NOMO-1 (cell line): ENCODE data around the gene CRYBA1.
"Not testable (repeated sequence)": the region's sequence is repeated elsewhere in the genome, so short reads cannot be mapped to it uniquely, and the experiment has no call there.

Experiments used
- DNase-seq, 2 experiments: peaks; one replicate each; lab custom pipeline; 2025; ENCODE audit not compliant: unreplicated experiment in 2 of 2; lab: John Stamatoyannopoulos, UW

CRYBA1 gene, protein sequence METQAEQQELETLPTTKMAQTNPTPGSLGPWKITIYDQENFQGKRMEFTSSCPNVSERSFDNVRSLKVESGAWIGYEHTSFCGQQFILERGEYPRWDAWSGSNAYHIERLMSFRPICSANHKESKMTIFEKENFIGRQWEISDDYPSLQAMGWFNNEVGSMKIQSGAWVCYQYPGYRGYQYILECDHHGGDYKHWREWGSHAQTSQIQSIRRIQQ

DNA sequence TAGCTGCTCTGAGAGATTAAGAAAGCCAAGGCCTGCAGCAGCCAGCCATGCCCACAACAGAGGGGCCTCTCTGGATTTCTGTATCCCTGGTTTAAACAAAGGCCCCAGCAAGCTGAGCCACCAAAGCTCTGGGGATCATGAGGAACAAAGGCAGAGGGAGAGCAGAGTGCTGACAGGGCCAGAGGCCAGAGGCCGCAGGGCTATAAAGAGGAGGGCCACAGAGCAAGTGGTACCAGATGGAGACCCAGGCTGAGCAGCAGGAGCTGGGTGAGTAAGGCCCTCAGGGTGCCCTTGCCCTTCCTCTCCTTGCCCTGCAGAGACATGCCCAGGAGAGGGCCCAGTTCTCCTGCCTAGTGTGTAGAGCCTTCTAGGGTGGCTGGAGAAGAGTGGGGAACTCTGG is at the start of gene CRYBA1:
CRYBA1 (plus strand) TSS at position 232 of the 400 bp plus-strand sequence; CDS start at position 237, 5 bp downstream.
- DNase-seq = no peak

DNA sequence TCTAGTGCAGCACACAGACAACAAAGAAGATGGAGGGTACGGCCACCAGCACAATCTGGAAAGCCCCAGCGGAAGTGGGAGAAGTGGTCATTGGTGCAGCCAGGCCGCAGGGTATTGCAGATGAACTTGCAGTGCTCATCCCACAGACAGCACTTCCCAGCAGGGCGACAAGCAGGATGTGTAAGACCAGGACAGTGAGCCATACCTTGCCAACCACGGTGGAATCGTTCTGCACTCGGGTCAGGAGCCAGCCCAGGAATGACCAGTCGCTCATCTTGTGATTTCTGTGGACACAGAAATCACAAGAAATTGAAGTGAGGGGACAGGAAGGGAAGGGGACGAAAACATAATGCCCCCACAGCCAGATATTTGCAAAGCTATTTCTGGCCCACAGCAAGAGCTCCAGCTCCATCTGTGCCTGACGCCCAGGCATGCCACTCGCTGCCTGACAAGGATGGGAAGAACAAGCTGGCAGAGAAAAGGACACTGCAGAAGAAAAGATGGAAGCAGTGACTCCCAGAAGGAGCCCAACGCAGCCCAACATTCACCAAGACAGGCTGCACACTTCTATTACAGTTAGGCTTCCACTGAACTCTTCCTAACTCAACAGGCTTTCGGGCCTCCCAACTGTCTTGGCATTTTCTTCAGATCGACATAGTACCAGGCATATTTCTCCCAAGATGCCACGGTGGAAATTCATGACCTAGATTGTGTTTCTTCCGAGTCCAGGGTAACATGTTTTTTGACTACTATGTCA is 49.0 kb upstream of the CRYBA1 start:
- DNase-seq = no peak

DNA sequence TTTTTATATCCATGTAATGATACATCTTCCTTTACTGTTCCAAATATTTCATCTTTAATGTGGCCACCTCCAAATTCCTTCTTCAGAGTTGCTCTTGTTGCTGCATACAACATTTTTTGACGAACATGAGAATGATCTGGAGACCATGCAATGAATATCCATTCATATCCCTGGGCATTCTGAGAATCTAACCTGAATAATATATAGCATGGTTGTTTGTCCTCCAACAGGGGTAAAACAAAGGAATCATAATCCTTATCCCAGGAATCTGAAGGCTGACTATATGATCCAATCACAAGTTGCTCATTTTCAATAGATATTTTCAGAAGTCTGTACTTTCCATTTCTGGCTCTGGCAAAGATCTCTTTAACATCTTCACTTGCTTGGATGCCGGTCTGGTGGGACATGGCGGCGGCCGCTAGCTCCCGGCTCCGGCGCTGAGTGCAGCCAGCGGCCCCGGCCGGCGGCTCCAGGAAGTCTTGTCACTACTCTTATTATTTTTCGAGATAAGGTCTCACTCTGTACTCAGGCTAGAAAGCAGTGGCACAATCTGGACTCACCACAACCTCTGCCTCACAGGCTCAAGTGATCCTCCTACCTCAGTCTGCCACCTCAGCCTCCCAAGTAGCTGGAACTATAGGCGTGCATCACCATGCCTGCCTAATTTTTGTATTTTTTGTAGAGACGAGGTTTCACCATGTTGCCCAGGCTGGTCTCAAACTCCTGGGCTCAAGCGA is 42.4 kb upstream of the CRYBA1 start:
- not testable (repeated sequence) for DNase-seq

DNA sequence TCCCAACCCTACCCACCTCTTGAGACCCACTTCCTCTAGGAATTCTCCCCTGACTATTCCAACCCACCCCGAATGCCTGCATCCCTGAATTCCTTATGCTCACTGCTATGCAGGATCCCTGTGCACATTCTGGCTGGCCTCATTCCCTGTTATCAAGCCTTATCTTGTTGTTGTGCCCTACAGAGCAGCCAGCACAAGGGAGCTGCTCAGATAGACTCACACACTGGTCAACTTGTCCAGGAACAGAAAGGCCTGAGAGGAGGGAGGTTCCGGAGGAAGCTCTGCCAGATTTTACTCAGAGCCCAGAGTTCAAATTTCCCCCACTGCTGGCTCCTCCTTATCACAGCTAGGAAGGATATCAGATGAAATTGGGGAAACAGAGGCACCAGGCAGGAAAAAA is 41.6 kb upstream of the CRYBA1 start:
- no peak for DNase-seq

DNA sequence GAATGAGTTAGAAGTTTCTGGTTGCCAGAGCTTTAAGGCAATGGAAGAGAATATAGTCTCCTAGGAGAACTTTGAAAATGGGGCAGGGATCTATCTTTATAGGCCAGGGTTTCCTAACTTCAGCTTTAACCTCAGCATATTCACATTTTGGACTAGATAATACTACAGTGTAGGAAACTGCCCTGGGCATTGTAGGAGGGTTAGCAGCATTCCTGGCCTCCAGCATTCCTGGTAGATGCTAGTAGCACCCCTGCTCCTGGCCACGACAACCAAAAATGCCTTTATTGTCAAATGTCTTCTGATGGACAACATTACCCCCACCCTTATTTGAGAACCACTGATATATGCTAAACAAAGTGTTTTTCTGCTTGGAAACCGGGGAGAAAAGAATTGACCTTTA is 38.7 kb upstream of the CRYBA1 start:
- DNase-seq = no peak

DNA sequence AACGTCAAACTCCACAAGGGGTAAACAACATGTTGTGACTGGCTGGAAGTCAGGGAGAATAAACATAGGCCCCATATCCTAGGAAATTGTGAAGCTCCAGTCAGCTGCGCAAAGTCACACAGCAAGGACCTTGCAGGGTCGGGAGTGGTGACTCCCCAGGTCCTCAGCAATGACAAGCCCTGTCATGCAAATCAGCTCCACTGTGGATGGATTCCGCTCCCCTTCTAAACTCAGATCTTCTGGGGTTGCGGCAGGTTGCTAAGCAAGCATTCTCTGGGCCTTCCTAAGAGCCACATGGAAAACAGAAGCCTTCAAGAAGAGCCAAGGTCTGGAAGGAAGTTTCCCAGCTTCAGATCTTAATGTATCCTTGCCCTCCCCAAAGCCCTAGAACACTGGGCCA is 37.6 kb upstream of the CRYBA1 start:
- DNase-seq = no peak

DNA sequence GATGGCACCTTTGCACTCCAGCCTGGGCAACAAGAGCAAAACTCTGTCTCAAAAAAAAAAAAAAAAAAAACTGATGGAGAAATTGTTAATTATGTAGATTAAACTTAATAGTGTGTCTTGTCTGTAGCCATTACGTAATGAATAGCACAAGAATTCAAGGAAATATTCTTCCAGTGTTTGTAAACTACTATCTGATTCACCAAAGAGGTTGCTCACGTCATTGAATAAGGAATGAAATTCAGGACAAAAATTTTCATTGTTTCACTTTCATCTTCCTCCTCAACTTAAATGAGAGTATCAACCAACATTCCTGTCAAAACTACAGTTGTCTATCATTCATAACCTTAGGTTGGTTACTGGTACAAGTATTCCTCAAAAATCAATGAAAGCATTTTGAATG is 35.8 kb upstream of the CRYBA1 start:
- no peak for DNase-seq

DNA sequence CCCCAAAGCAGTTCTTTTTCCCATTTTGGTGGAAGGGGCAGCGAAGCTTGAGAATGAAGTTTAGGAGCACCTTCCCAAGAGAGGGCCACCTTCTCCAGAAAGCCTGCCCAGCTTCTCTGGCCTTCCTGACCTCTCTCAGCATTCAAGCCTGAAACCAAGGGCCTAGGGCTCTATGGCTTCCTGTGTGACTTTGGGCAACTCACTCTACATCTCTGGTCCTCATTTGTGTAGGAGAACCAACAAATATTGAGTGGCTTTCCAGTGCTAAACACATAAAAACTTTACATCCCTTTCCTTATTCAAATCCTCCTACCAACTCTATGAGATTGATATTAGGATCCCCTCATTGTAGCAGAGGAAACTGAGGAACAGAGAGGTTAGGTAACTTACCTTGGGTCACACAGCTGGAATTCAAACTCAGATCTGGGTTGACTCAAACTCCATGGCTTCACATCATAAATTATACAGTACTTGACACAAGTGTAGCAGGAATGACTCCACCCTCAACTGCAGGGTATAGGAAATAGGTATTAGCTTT is 34.5 kb upstream of the CRYBA1 start:
- DNase-seq = no peak

DNA sequence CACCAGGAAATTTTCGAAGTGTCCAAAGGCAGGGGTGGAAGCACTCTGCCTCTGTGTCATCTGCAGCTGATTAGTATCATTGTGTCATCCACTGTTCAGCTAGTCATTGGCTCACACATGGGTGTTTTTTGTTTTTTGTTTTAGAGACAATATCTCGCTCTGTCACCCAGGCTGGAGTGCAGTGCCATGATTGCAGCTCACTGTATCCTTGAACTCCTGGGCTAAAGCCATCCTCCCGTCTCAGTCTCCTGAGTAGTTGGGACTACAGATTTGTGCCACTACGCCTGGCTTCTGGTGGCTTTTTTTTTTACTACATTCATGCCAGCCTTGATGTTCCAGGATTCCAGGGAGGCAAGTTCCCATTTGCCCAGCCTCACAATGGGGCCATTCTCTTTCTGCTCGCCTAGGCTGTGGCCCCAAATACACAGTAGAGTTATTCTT is 34.0 kb upstream of the CRYBA1 start:
- no peak for DNase-seq

DNA sequence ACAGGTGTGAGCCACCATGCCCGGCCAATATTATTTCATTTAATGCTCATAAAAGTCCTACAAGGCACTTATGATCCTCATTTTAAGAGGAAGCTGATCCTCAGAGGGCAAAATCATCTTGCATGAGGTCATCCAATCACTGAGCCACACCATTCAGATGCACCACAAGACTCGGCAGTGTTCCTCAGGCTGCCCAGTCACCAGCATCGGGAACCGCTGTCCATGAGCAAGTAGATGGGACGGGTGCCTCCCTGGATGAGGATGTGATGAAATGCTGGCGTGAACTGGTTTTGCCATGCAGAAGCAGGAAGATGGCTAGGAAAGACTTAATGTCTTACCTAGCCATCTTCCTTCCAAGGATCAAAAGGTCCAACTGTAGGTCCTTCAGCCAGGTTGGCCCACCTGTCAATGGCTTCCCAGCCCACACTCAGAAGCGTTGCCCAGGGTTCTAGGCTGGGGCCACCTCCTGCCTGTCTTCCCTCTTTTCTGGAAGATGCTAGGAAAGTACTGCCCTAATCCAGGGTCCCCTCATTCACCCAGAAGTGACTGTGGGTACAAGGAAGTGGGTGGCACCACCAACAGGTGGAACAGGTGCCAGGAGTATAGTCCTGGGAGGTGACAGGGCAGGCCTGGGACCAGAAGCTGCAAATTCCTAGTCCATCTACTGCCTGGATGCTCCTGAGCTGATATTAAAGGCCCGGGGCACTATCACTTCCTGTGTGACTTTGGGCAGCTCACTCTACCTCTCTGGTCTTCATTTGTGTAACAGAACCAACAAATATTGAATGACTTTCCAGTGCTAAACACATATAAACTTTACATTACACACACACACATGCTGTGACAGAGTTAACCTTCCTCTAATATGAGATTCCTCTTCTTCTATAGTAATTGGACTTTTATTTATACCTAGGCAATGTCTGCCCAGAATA is 32.2 kb upstream of the CRYBA1 start:
- DNase-seq = peak in 1 of 2 experiments; percentile 17

DNA sequence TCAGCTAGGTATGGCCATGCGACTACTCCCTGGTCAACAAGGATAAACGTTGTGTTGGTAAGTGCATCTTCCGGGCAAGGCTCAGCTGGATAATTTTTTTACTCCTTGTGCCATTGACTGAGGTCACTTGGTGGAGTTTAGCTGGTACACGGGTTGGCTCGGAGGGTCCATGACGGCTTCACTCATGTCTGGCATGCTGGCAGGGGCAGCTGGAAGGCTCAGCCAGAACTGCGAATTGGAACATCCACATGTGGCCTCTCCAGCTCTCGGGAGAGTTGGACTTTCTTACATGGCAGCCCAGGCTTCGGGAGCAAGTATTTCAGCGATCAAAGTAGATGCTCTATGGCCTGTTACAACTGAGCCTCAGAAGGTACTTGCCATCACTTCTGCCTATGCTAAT is 31.5 kb upstream of the CRYBA1 start:
- no peak for DNase-seq

DNA sequence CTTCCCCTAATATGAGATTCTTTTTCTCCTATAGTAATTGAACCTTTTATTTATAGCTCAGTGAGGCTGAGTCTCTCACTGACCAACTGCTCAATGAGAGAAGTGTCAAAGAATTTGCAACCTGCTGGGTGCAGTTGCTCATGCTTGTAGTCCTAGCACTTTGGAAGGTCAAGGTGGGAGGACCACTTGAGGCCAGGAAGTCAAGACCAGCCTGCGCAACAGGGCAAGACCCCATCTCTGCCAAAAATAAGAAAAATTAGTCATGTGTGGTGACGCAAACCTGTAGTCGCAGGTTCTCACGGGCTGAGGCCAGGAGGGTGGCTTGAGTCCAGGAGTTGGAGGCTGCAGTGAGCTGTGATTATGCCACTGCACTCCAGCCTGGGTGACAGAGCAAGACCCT is 30.9 kb upstream of the CRYBA1 start:
- no peak for DNase-seq

DNA sequence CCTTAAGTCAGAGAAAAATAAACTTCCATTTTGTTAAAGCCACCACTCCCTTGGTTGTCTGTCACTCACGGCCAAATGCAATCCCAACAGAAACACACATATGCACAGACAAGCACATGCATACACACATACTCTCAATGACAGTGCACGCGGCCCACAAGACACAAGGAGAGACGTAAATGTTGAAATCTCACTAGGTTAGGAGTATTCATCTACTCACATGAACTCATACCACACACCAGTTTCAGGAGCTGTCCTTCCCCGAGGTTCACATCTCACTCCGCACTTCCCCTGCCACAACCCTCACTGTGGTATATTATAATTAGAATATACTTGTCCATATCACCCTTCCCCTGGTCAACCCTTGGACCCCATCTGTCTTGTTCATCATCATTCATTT is 30.5 kb upstream of the CRYBA1 start:
- no peak for DNase-seq

DNA sequence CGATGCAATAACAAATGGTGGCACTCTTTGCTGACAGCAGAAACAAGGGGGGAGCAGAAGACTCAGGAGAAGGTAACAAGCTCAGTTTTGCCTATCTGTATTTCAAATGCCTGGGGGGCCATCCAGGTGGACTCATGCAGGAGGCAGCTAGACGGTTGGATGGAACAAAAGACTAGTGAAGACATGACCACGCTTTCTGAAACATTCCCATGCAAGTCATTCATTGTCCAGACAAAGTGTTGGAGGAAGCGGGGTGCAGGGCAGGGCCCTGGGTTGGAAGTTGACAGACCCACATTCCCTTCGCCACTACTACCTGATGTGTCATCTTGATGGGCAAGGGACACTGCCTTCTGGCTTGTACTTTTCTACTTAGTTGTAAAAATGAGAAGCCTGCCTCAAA is 29.8 kb upstream of the CRYBA1 start:
- DNase-seq = no peak

DNA sequence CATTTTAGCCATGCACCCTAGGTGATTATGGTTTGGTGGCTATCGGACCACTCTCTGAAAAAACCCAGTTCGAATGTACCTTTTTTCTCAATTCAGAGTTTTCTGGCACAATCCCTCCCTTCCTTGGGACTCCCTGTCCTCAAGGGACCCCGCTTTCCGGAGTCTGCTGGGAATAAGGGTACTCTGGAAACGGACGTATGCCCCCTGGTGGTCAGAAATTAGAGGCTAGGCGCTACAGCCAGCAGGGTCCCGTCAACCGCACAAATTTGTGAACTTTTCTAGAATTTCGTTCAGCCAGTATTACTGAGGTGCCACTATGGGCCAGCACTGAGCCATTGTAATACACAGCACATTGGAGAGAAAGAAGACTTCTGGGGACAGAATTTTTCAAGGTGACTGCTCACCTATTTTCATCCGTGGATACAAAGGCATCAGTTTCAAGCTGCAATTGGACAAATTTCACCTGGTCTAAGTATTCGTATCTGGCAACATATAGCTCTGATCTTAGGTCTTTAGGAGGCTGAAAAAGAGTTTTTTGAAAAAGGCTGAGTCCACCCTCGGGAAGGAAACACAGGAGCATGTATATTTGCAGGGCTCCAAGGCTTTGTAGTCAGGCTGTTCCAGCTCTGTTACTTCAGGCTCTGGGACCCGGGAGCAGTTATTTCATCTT is 27.1 kb upstream of the CRYBA1 start:
- DNase-seq = peak; percentile 83 to 85

DNA sequence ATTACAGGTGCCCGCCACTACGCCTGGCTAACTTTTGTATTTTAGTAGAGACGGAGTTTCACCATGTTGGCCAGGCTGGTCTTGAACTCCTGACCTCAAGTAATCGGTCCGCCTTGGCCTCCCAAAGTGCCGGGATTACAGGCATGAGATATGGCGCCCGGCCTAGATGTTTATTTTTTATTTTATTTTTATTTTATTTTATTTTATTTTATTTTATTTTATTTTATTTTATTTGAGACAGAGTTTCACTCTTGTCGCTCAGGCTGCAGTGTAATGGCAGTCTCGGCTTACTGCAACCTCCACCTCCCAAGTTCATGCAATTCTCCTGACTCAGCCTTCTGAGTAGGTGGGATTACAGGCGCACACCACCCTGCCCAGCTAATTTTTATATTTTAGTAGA is 25.3 kb upstream of the CRYBA1 start:
- not testable (repeated sequence) for DNase-seq

DNA sequence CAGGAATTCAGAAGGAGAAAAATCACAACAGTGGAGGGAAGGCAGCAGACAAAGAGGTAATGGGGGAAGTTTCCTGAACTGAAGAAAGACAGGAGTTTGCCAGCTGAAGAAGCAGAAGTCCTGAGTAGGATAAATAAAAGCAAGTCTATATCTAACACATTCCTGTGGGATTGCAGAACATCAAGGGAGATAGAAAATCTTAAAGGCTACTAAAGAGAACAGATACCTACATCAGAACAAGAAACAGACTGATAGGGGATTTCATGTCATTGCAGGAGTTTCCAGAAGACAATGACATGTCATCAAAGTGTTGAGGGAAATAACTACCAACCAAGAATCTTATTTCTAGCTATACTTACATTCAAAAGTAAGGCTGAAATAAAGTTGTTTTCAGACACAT is 21.3 kb upstream of the CRYBA1 start:
- no peak for DNase-seq

DNA sequence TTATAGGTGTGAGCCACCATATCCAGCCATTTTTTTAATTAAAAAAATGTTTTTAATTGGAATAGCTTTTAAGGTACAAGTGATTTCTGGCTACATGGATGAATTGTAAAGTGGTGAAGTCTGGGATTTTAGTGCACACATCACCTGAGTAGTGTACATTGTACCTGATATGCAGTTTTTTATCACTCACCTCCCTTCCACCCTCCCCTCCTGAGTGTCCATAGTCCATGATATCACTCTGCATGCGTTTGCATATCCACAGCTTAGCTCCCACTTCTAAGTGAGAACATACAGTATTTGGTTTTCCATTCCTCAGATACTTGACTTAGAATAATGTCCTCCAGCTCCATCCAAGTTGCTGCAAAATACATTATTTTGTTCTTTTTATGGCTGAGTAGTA is 13.4 kb upstream of the CRYBA1 start:
- no peak for DNase-seq

DNA sequence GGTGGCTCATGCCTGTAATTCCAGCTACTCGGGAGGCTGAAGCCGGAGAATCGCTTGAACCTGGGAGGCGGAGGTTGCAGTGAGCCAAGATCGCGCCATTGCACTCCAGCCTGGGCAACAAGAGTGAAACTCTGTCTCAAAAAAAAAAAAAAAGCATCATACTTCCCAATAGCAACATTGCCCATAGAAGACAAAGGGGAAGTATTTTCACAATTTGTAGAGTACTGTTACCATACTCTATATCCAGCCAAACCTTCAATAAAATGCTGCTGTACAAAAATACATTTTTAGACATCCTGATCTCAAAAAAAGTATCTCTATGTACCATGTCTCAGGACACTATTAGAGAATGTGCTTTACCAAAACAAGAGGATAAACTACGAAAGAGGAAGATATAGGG is 11.7 kb upstream of the CRYBA1 start:
- DNase-seq = peak in 1 of 2 experiments; percentile 40

DNA sequence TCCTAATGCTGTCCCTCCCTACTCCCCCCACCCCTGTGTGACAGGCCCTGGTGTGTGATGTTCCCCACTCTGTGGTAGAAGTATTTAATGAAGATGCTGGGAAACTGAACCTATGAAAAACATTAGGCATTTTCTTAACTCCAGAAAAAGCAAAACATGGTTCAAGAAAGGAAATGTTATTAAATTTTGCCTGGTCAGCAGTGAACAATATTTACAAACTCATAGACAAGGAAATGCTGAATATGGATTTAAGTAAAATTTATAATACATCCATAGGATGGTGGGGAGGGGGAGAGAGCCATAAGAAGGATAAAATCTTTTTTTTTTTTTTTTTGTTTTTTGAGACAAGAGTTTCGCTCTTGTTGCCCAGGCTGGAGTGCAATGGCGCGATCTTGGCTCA is 10.8 kb upstream of the CRYBA1 start:
- no peak for DNase-seq
